Mammary epithelial cell (primary cell): ENCODE measurements around the gene EEA1.
"Not testable (repeated sequence)": the region's sequence is repeated elsewhere in the genome, so short reads cannot be mapped to it uniquely, and the experiment has no call there.

Source experiments
- CTCF ChIP-seq, 2 donors: IDR thresholded peaks in 1 of 2; conservative IDR thresholded peaks in 1 of 2; 2 replicates each; pipeline ENCODE4 v1.5.1; 2011 to 2012; ENCODE audit warnings: inconsistent platforms in 2 of 2, low read length in 2 of 2, mild to moderate bottlenecking in 2 of 2, control low read depth in 1 of 2, low read depth in 1 of 2; ENCODE audit not compliant: insufficient read depth in 1 of 2; ENCODE audit errors: extremely low read depth in 1 of 2
- EZH2 ChIP-seq: IDR thresholded peaks from 2 replicates; pipeline ENCODE4 v1.6.1; 2012; ENCODE audit warnings: low read length, inconsistent platforms, borderline replicate concordance

GRCh38 chr12:92964378-92964777 is 35.3 kb upstream of the EEA1 start:
- TF ChIP-seq CTCF (conservative IDR thresholded peaks at IDR 0.05 in 1 of 2, IDR thresholded peaks at IDR 0.05 in 1 of 2; ENCODE audit: extremely low read depth in 1 of 2, insufficient read depth in 1 of 2, low read depth in 1 of 2, low read length in 2 of 2); EZH2: not testable (repeated sequence)
